ENCODE data around the gene BHLHE40.
"Not testable (repeated sequence)": the region's sequence is repeated elsewhere in the genome, so short reads cannot be mapped to it uniquely, and the experiment has no call there.

The BHLHE40 gene

DNA sequence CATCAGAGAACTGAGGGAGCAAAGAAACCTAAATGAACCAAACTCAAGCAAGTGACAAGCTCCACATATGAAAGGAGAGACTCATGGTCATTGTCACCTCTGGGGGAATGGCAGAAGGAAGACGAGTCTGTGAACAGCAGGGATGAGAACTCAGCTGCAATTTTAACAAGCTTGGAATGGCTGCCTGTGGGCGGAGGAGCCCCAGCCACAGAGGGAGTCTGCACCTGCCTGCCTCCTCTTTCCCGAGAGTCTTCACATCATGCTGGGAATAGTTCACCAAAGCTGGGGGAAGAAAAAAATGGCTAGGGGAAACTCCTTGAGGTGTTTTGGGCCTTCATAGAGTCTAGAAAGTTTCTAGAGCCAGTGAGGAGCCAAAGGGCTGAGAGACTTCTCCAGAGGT lies 21.3 kb upstream of the BHLHE40 start:
- Histone ChIP-seq H3K27me3 (ENCODE audit: control insufficient read depth in 2 of 2, insufficient read depth in 2 of 2, low read length in 2 of 2) (no peaks in the 10 kb centered on the region), H3K4me1 (ENCODE audit: control insufficient read depth in 2 of 2, insufficient read depth in 2 of 2, low read length in 2 of 2) (no peaks in the 10 kb centered on the region), H3K36me3 (ENCODE audit: control insufficient read depth in 2 of 2, insufficient read depth in 2 of 2, low read length in 2 of 2) (no peaks in the 10 kb centered on the region), H3K27ac (ENCODE audit: low read depth in 2 of 2, low read length in 2 of 2) (no peak overlapping the region), H3K9me3 (ENCODE audit: control insufficient read depth in 2 of 2, low read length in 2 of 2) (no peaks in the 10 kb centered on the region), H3K9ac (ENCODE audit: low read depth in 1 of 2, low read length in 2 of 2) (no peak overlapping the region), H3K4me3 (ENCODE audit: low read length in 2 of 2) (no peak overlapping the region)

DNA sequence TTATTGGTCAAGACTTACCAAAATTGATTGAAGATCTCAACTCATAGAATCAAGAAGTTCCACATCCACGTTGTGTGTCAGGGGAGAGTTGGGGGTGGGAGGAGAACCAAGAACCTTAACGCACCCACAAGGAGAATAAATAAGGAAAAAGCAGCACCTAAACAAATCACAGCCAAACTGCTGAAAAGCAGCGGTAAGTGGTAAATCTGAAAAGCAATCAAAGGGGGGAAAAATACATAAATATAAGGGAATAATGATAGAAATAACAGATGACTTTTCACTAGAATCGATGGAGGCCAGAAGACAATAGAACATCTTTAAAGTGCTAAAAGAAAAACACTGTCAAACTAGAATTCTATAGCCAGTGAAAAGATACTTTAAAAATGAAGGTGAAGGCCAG lies 20.1 kb upstream of the BHLHE40 start:
- Histone ChIP-seq H3K27ac (ENCODE audit: low read depth in 2 of 2, low read length in 2 of 2) (no peak overlapping the region), H3K9ac (ENCODE audit: low read depth in 1 of 2, low read length in 2 of 2) (no peak overlapping the region), H3K27me3 (ENCODE audit: control insufficient read depth in 2 of 2, insufficient read depth in 2 of 2, low read length in 2 of 2) (no peaks in the 10 kb centered on the region), H3K36me3 (ENCODE audit: control insufficient read depth in 2 of 2, insufficient read depth in 2 of 2, low read length in 2 of 2) (no peaks in the 10 kb centered on the region), H3K4me1 (ENCODE audit: control insufficient read depth in 2 of 2, insufficient read depth in 2 of 2, low read length in 2 of 2) (no peaks in the 10 kb centered on the region), H3K4me3 (ENCODE audit: low read length in 2 of 2) (no peak overlapping the region), H3K9me3 (ENCODE audit: control insufficient read depth in 2 of 2, low read length in 2 of 2) (no peaks in the 10 kb centered on the region)

DNA sequence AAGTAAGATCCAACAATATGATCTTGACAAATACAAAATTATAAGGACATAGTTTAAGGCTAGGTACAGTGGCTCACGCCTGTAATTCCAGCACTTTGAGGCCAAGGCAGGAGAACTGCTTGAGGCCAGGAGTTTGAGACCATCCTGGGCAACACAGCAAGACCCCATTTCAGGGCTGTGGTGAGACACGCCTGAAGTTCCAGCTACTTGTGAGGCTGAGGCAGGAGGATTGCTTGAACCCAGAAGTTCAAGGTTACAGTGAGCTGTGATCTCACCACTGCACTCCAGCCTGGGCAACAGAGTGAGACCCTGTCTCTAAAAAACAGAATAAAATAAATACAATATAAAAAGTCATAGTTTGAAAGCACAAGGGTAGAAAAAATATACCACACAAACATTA lies 17.4 kb upstream of the BHLHE40 start:
- not testable (repeated sequence) for H3K4me1 ChIP-seq (ENCODE audit: control insufficient read depth in 2 of 2, insufficient read depth in 2 of 2, low read length in 2 of 2); H3K4me3 ChIP-seq (ENCODE audit: low read length in 2 of 2); H3K27ac ChIP-seq (ENCODE audit: low read depth in 2 of 2, low read length in 2 of 2); H3K27me3 ChIP-seq (ENCODE audit: control insufficient read depth in 2 of 2, insufficient read depth in 2 of 2, low read length in 2 of 2); H3K9me3 ChIP-seq (ENCODE audit: control insufficient read depth in 2 of 2, low read length in 2 of 2); H3K9ac ChIP-seq (ENCODE audit: low read depth in 1 of 2, low read length in 2 of 2); H3K36me3 ChIP-seq (ENCODE audit: control insufficient read depth in 2 of 2, insufficient read depth in 2 of 2, low read length in 2 of 2)

DNA sequence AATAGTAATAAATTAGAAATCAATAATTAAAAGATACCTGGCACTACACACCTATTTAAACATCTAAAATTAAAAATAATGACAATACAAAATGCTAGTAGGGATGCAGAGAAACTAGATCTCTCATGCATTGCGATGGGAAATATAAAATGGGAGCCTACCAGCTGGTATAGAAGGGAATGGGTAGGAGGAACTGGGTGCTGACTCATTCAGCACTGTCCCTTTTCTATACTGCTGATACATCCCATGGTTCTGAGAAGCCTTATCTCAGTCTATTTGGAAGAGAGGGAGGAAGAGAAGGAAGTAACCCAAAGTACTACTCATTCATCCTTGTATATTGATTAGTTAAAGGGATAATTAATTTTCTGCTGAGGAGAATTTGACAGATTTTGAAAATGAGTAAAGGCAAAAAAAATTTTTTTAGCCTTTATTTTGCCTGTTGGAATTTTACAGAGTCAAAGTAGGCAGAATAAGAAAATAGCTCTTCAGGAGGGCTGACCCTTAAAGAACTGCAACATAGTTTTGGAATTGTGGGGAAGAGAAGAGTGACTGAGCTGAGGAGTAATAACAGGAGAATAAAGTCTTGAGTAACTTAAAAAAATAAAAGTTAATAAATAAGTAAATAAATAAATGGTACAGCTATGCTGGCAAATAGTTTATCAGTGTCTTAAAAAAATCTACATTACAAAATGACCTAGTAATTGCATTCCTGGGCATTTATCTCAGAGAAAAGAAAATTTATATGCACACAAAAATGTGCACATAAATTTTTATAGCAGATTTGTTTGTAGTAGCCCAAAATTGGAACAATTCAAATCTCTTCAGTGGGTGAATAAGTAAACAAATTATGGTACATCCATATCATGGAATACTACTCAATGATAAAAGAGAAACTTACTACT lies 15.3 kb upstream of the BHLHE40 start:
- Histone ChIP-seq H3K9me3 (ENCODE audit: control insufficient read depth in 2 of 2, low read length in 2 of 2) (no peaks in the 10 kb centered on the region), H3K27ac (ENCODE audit: low read depth in 2 of 2, low read length in 2 of 2) (no peak overlapping the region), H3K4me1 (ENCODE audit: control insufficient read depth in 2 of 2, insufficient read depth in 2 of 2, low read length in 2 of 2) (no peaks in the 10 kb centered on the region), H3K27me3 (ENCODE audit: control insufficient read depth in 2 of 2, insufficient read depth in 2 of 2, low read length in 2 of 2) (no peaks in the 10 kb centered on the region), H3K9ac (ENCODE audit: low read depth in 1 of 2, low read length in 2 of 2) (no peak overlapping the region), H3K36me3 (ENCODE audit: control insufficient read depth in 2 of 2, insufficient read depth in 2 of 2, low read length in 2 of 2) (no peaks in the 10 kb centered on the region), H3K4me3 (ENCODE audit: low read length in 2 of 2) (no peak overlapping the region)

DNA sequence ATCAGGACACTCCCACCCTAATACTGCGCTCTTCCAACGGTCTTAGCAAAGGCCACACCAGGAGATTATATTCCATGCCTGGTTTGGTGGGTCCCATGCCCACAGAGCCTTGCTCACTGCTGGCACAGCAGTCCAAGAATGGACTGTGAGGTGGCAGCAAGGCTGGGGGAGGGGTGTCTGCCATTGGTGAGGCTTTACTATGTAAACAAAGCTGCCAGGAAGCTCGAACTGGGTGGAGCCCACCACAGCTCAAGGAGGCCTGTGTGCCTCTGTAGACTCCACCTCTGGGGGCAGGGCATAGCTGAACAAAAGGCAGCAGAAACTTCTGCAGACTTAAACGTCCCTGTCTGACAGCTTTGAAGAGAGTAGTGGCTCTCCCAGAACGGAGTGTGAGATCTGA lies 13.2 kb upstream of the BHLHE40 start:
- not testable (repeated sequence) for H3K36me3 ChIP-seq (ENCODE audit: control insufficient read depth in 2 of 2, insufficient read depth in 2 of 2, low read length in 2 of 2); H3K4me3 ChIP-seq (ENCODE audit: low read length in 2 of 2); H3K27ac ChIP-seq (ENCODE audit: low read depth in 2 of 2, low read length in 2 of 2); H3K4me1 ChIP-seq (ENCODE audit: control insufficient read depth in 2 of 2, insufficient read depth in 2 of 2, low read length in 2 of 2); H3K9ac ChIP-seq (ENCODE audit: low read depth in 1 of 2, low read length in 2 of 2); H3K27me3 ChIP-seq (ENCODE audit: control insufficient read depth in 2 of 2, insufficient read depth in 2 of 2, low read length in 2 of 2); H3K9me3 ChIP-seq (ENCODE audit: control insufficient read depth in 2 of 2, low read length in 2 of 2)

DNA sequence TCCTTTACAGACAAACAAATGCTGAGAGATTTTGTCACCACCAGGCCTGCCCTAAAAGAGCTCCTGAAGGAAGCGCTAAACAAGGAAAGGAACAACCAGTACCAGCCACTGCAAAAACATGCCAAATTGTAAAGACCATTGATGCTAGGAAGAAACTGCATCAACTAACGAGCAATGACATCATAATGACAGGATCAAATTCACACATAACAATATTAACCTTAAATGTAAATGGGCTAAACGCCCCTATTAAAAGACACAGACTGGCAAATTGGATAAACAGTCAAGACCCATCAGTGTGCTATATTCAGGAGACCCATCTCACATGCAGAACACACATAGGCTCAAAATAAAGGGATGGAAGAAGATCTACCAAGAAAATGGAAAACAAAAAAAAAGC lies 11.6 kb upstream of the BHLHE40 start:
- H3K9ac ChIP-seq (ENCODE audit: low read depth in 1 of 2, low read length in 2 of 2); H3K4me3 ChIP-seq (ENCODE audit: low read length in 2 of 2); H3K27ac ChIP-seq (ENCODE audit: low read depth in 2 of 2, low read length in 2 of 2); H3K4me1 ChIP-seq (ENCODE audit: control insufficient read depth in 2 of 2, insufficient read depth in 2 of 2, low read length in 2 of 2); H3K27me3 ChIP-seq (ENCODE audit: control insufficient read depth in 2 of 2, insufficient read depth in 2 of 2, low read length in 2 of 2); H3K36me3 ChIP-seq (ENCODE audit: control insufficient read depth in 2 of 2, insufficient read depth in 2 of 2, low read length in 2 of 2); H3K9me3 ChIP-seq (ENCODE audit: control insufficient read depth in 2 of 2, low read length in 2 of 2): not testable (repeated sequence)

DNA sequence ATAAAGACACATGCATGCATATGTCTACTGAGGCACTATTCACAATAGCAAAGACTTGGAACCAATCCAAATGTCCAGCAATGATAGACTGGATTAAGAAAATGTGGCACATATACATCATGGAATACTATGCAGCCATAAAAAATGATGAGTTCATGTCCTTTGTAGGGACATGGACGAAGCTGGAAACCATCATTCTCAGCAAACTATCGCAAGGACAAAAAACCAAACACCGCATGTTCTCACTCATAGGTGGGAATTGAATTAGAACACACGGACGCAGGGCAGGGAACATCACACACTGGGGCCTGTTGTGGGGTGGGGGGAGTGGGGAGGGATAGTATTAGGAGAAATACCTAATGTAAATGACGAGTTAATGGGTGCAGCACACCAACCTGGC lies 7.8 kb upstream of the BHLHE40 start:
- not testable (repeated sequence) for H3K36me3 ChIP-seq (ENCODE audit: control insufficient read depth in 2 of 2, insufficient read depth in 2 of 2, low read length in 2 of 2); H3K4me3 ChIP-seq (ENCODE audit: low read length in 2 of 2); H3K27me3 ChIP-seq (ENCODE audit: control insufficient read depth in 2 of 2, insufficient read depth in 2 of 2, low read length in 2 of 2); H3K27ac ChIP-seq (ENCODE audit: low read depth in 2 of 2, low read length in 2 of 2); H3K9me3 ChIP-seq (ENCODE audit: control insufficient read depth in 2 of 2, low read length in 2 of 2); H3K4me1 ChIP-seq (ENCODE audit: control insufficient read depth in 2 of 2, insufficient read depth in 2 of 2, low read length in 2 of 2); H3K9ac ChIP-seq (ENCODE audit: low read depth in 1 of 2, low read length in 2 of 2)

DNA sequence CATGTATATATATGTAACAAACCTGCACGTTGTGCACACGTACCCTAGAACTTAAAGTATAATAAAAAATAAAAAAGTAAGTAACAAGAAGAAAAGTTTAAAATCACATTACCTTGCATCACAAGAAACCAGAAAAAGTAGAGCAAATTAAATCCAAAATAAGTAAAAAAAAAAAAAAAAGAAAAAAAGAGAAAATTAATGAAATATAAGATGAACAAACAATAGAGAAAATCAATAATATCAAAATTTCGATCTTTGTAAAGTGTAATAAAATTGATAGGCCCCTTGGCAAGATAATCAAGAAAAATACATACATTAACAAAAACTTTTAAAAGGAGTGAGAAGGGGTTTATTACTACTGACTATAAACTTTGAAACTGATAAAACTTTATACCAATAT lies 7.4 kb upstream of the BHLHE40 start:
- no peaks in the 10 kb centered on the region for H3K27me3 ChIP-seq (ENCODE audit: control insufficient read depth in 2 of 2, insufficient read depth in 2 of 2, low read length in 2 of 2)
- no peaks in the 10 kb centered on the region for H3K9me3 ChIP-seq (ENCODE audit: control insufficient read depth in 2 of 2, low read length in 2 of 2)

DNA sequence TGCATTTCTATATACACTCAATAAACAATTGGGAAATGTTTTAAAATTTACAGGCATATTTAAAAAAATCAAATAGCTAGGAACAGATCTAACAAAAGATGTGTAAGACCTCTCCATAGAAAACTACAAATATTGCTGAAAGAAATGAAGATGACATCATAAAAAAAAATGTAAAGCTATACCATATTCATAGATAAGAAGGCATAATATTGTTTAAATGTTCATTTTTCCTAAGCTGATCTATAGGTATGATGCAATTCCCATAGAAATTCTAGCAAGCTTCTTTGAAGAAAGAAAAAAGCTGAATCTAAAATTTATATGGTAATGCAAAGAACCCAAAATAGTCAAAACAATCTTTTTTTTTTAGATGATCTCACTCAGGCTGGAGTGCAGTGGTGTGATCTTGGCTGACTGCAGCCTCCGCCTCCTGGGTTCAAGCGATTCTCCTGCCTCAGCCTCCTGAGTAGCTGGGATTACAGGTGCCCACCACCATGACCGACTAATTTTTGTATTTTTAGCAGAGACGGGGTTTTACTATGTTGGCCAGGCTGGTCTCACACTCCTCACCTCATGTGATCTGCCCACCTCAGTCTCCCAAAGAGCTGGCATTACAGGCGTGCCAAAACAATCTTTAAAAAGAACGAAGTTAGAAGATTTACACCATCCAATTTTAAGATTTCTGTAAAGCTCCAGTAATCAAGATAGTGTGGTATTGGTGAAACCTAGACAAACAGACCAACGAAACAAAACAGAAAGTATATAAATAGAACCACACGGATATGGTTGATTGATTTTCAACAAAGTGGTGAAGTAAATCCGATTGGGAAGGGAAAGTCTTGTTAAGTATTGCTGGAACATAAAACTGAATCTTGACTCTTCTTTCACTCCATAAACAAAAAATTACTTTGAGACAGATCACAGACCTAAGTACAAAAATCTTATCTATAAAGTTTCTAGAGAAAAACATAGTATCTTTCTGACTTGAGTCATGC lies 6.3 kb upstream of the BHLHE40 start:
- Histone ChIP-seq H3K4me1 (ENCODE audit: control insufficient read depth in 2 of 2, insufficient read depth in 2 of 2, low read length in 2 of 2) (peaks cover 13 to 17% of the 10 kb centered on the region in 2 donors), H3K27me3 (ENCODE audit: control insufficient read depth in 2 of 2, insufficient read depth in 2 of 2, low read length in 2 of 2) (no peaks in the 10 kb centered on the region), H3K36me3 (ENCODE audit: control insufficient read depth in 2 of 2, insufficient read depth in 2 of 2, low read length in 2 of 2) (no peaks in the 10 kb centered on the region), H3K27ac (ENCODE audit: low read depth in 2 of 2, low read length in 2 of 2) (no peak overlapping the region), H3K9ac (ENCODE audit: low read depth in 1 of 2, low read length in 2 of 2) (no peak overlapping the region), H3K9me3 (ENCODE audit: control insufficient read depth in 2 of 2, low read length in 2 of 2) (no peaks in the 10 kb centered on the region), H3K4me3 (ENCODE audit: low read length in 2 of 2) (no peak overlapping the region)

More for the DNA sequence above, 7.4 kb upstream of the BHLHE40 start:
- no peak overlapping the region for H3K4me3 ChIP-seq (ENCODE audit: low read length in 2 of 2)
- H3K36me3 ChIP-seq (ENCODE audit: control insufficient read depth in 2 of 2, insufficient read depth in 2 of 2, low read length in 2 of 2), result no peaks in the 10 kb centered on the region
- H3K4me1 ChIP-seq (ENCODE audit: control insufficient read depth in 2 of 2, insufficient read depth in 2 of 2, low read length in 2 of 2), result peaks cover 3 to 6% of the 10 kb centered on the region in 2 donors
- no peak overlapping the region for H3K27ac ChIP-seq (ENCODE audit: low read depth in 2 of 2, low read length in 2 of 2)
- no peak overlapping the region for H3K9ac ChIP-seq (ENCODE audit: low read depth in 1 of 2, low read length in 2 of 2)

DNA sequence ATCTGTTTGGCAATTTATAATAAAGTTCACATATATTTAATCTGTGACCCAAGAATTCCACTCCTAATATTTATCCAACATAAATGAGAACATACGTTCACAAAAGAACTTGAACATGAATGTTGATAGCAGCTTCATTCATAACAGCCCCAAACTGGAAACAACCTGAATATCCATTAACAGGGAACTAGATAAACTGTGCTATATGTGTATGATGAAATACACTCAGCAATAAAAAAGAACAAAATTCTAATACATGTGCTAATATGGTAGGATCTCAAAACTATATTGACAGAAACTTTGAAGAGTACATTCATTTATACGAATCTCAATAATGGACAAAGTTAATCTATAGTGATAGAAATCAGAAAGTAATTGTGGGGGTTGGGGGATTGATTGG lies 5.1 kb upstream of the BHLHE40 start:
- no peak overlapping the region for H3K27ac ChIP-seq (ENCODE audit: low read depth in 2 of 2, low read length in 2 of 2)
- H3K9ac ChIP-seq (ENCODE audit: low read depth in 1 of 2, low read length in 2 of 2), result no peak overlapping the region
- H3K27me3 ChIP-seq (ENCODE audit: control insufficient read depth in 2 of 2, insufficient read depth in 2 of 2, low read length in 2 of 2), result no peaks in the 10 kb centered on the region
- peaks cover 13 to 18% of the 10 kb centered on the region in 2 donors for H3K4me1 ChIP-seq (ENCODE audit: control insufficient read depth in 2 of 2, insufficient read depth in 2 of 2, low read length in 2 of 2)
- H3K9me3 ChIP-seq (ENCODE audit: control insufficient read depth in 2 of 2, low read length in 2 of 2), result no peaks in the 10 kb centered on the region
- H3K4me3 ChIP-seq (ENCODE audit: low read length in 2 of 2), result no peak overlapping the region
- no peaks in the 10 kb centered on the region for H3K36me3 ChIP-seq (ENCODE audit: control insufficient read depth in 2 of 2, insufficient read depth in 2 of 2, low read length in 2 of 2)

Data from mucosa of rectum (tissue), 2 donors.